Endothelial cell of umbilical vein (primary cell): ENCODE data around the gene ANKRD33B. TPM values are rescaled to one million over a fixed set of nuclear protein-coding genes. Genes with fewer than 3 reads are reported as not detected.

ENCODE experiments used
- BruUV-seq: library from RNA; stranded (reverse); fragments of 400-500 nt; replicated peaks from 2 replicates; lab custom pipeline; 2021; lab: Mats Ljungman, UMichigan
- CTCF ChIA-PET: fragments of 300-600, 350-600 bp; sonication (Branson Sonifier 250); formaldehyde crosslinking; loops from one replicate; lab custom pipeline; 2021; ENCODE audit warnings: antibody characterized with exemption, inconsistent platforms; lab: Charles Lee
- POLR2A ChIA-PET: fragments of 300-600, 350-600 bp; sonication (Branson Sonifier 250); formaldehyde crosslinking; loops from one replicate; lab custom pipeline; 2021; ENCODE audit warnings: antibody characterized with exemption, inconsistent platforms; lab: Charles Lee
- DNase-seq: peaks from one replicate; pipeline ENCODE4 v3.0.0-alpha.2; 2011; ENCODE audit warnings: low read depth, low spot score
- FAIRE-seq: peaks from 2 replicates; lab custom pipeline; 2011; peaks lifted over from hg19 to GRCh38; lab: Jason Lieb, UNC
- H2AFZ ChIP-seq: 2 replicates; pipeline ENCODE4 v1.6.0; 2012; ENCODE audit warnings: low read depth, low read length, control low read depth, inconsistent platforms
- H3K27ac ChIP-seq: 2 replicates; pipeline ENCODE4 v1.5.1; 2011; ENCODE audit warnings: low read depth, mild to moderate bottlenecking, control low read depth, low read length, moderate library complexity; ENCODE audit not compliant: insufficient read depth
- H3K27me3 ChIP-seq, 2 experiments: 2 replicates each; pipeline versions ENCODE4 v1.6.0 to v1.6.1; 2011; ENCODE audit warnings: low read length in 2 of 2, mixed read lengths in 1 of 2; ENCODE audit not compliant: control insufficient read depth in 2 of 2, insufficient read depth in 2 of 2
- H3K36me3 ChIP-seq, 2 experiments: 2 replicates in 1 of 2; 3 replicates in 1 of 2; pipeline ENCODE4 v1.5.1; 2011; ENCODE audit warnings: low read length in 2 of 2, mild to moderate bottlenecking in 1 of 2, moderate library complexity in 1 of 2; ENCODE audit not compliant: control insufficient read depth in 2 of 2, insufficient read depth in 2 of 2; ENCODE audit errors: extremely low read depth in 1 of 2
- H3K4me1 ChIP-seq: 3 replicates; pipeline ENCODE4 v1.5.1; 2011; ENCODE audit warnings: mild to moderate bottlenecking, low read length; ENCODE audit not compliant: control insufficient read depth, insufficient read depth; ENCODE audit errors: extremely low read depth
- H3K4me2 ChIP-seq: 2 replicates; pipeline ENCODE4 v1.6.1; 2011; ENCODE audit warnings: low read length, control low read depth, mixed read lengths; ENCODE audit not compliant: insufficient read depth
- H3K4me3 ChIP-seq, 3 experiments: fragments of 200-600 bp in 1 of 3; sonication (generic), shearing (Covaris generic) in 1 of 3; replicated peaks in 1 of 3; 2 replicates each; pipeline ENCODE4 v1.5.1; 2011 to 2016; ENCODE audit warnings: control low read depth in 3 of 3, low read length in 3 of 3, mild to moderate bottlenecking in 2 of 3, inconsistent platforms in 1 of 3, low read depth in 1 of 3, moderate library complexity in 1 of 3; ENCODE audit not compliant: insufficient read depth in 1 of 3
- H3K79me2 ChIP-seq: 2 replicates; pipeline ENCODE4 v1.6.0; 2012; ENCODE audit warnings: low read length, inconsistent platforms; ENCODE audit not compliant: control insufficient read depth, insufficient read depth
- H3K9ac ChIP-seq: replicated peaks from 2 replicates; pipeline ENCODE3; 2011; ENCODE audit warnings: low read length, control low read depth; ENCODE audit not compliant: insufficient read depth; ENCODE audit errors: extremely low read depth
- H3K9me1 ChIP-seq: replicated peaks from 3 replicates; pipeline ENCODE4 v1.6.0; 2011; ENCODE audit warnings: mild to moderate bottlenecking, low read length; ENCODE audit not compliant: control insufficient read depth, insufficient read depth; ENCODE audit errors: extremely low read depth
- H3K9me3 ChIP-seq: replicated peaks from 2 replicates; pipeline ENCODE4 v1.5.1; 2012; ENCODE audit warnings: low read length, inconsistent platforms; ENCODE audit not compliant: control insufficient read depth, insufficient read depth
- H4K20me1 ChIP-seq: replicated peaks from 2 replicates; pipeline ENCODE3; 2011; ENCODE audit warnings: mild to moderate bottlenecking, low read length; ENCODE audit not compliant: control insufficient read depth, insufficient read depth; ENCODE audit errors: extremely low read depth
- CTCF ChIP-seq, 2 donors: IDR thresholded peaks; 1 replicate in 1 of 2; 2 replicates in 1 of 2; pipeline ENCODE4 v1.5.1; 2011; ENCODE audit warnings: low read length in 2 of 2, mild to moderate bottlenecking in 2 of 2, moderate library complexity in 2 of 2, control low read depth in 1 of 2, inconsistent platforms in 1 of 2, low read depth in 1 of 2; ENCODE audit not compliant: insufficient read depth in 1 of 2; ENCODE audit errors: extremely low read depth in 1 of 2
- EZH2 ChIP-seq: IDR thresholded peaks from 2 replicates; pipeline ENCODE4 v1.6.1; 2012; ENCODE audit warnings: borderline replicate concordance, low read depth, mild to moderate bottlenecking, moderate library complexity, low read length, inconsistent platforms; ENCODE audit not compliant: severe bottlenecking
- FOS ChIP-seq: IDR thresholded peaks from 2 replicates; pipeline ENCODE4 v1.6.1; 2011; ENCODE audit warnings: mild to moderate bottlenecking, low read length, moderate library complexity, borderline replicate concordance; ENCODE audit not compliant: insufficient read depth
- GATA2 ChIP-seq: IDR thresholded peaks from 2 replicates; pipeline ENCODE4 v1.7.0; 2011; ENCODE audit warnings: low read depth, mild to moderate bottlenecking, moderate library complexity, mixed read lengths, low read length; ENCODE audit not compliant: insufficient read length, insufficient read depth
- JUN ChIP-seq: IDR thresholded peaks from 2 replicates; pipeline ENCODE4 v1.6.1; 2011; ENCODE audit warnings: borderline replicate concordance, low read depth; ENCODE audit not compliant: insufficient read length, insufficient read depth
- MAX ChIP-seq: IDR thresholded peaks from 2 replicates; pipeline ENCODE4 v1.6.1; 2011; ENCODE audit not compliant: insufficient read depth, insufficient read length
- MYC ChIP-seq: IDR thresholded peaks from one replicate; pipeline ENCODE4 v1.6.1; 2011; ENCODE audit warnings: mild to moderate bottlenecking, low read depth, low read length
- POLR2A ChIP-seq: IDR thresholded peaks from 2 replicates; pipeline ENCODE4 v1.6.1; 2012; ENCODE audit warnings: low read depth, mild to moderate bottlenecking, control low read depth, low read length
- POLR2AphosphoS5 ChIP-seq: IDR thresholded peaks from 2 replicates; pipeline ENCODE4 v1.6.1; 2012; ENCODE audit warnings: low read depth, mild to moderate bottlenecking, control low read depth, low read length, moderate library complexity; ENCODE audit not compliant: insufficient read depth
- dilution Hi-C: fragments of 300-500 bp; cut with MboI; formaldehyde crosslinking; loops from one replicate; pipeline ENCODE4 v1.15.0; 2019; ENCODE audit warnings: low sequenced_read_pairs; ENCODE audit not compliant: extremely low pct_ligation_motif_present
- intact Hi-C: fragments of 100-400 bp; cut with micrococcal nuclease; formaldehyde crosslinking; loops from one replicate; pipeline ENCODE4 v1.10.0; 2022
- polyA plus RNA-seq, 4 experiments: library from polyadenylated mRNA; depleted of rRNA in 3 of 4; stranded (reverse) in 3 of 4; unstranded in 1 of 4; fragments of >200 nt; gene quantifications; 2 replicates each; pipeline versions ENCODE4 v1.2.1 to v1.2.3, GENCODE V29; 2011 to 2012; ENCODE audit warnings: missing spikeins in 1 of 4
- total RNA-seq: library from RNA; stranded (reverse); gene quantifications from 2 replicates; pipeline ENCODE4 v1.2.3, GENCODE V29; 2021

The ANKRD33B gene
- total and polyA plus RNA-seq, 2 donors (not counting 3 experiments of a cell fraction or from before 2014, with no cell fraction given), result 2.4 to 5.4 TPM

GRCh38 chr5:10527281-10527950, 36.5 kb upstream of the ANKRD33B start:
- Histone ChIP-seq H2AFZ (no peak overlapping the region), H3K27ac (no peak overlapping the region), H4K20me1 (no peaks in the 10 kb centered on the region), H3K4me1 (no peaks in the 10 kb centered on the region), H3K4me2 (no peak overlapping the region), H3K4me3 (no peak overlapping the region), H3K9me1 (no peaks in the 10 kb centered on the region), H3K36me3 (no peaks in the 10 kb centered on the region), H3K9ac (no peak overlapping the region), H3K9me3 (no peaks in the 10 kb centered on the region), H3K79me2 (no peaks in the 10 kb centered on the region), H3K27me3 (no peaks in the 10 kb centered on the region)
- POLR2A ChIA-PET, result no interaction called here
- no peak for FAIRE-seq
- CTCF ChIA-PET, result no interaction called here
- BruUV-seq, result no TSS peak
- no peak for DNase-seq
- TF ChIP-seq FOS, result no peak
- no peak for TF ChIP-seq CTCF (IDR thresholded peaks at IDR 0.05; ENCODE audit: extremely low read depth in 1 of 2, insufficient read depth in 1 of 2, low read depth in 1 of 2, low read length in 2 of 2)
- no peak for TF ChIP-seq GATA2
- TF ChIP-seq POLR2A, result no peak
- no peak for TF ChIP-seq EZH2
- TF ChIP-seq JUN, result no peak
- no peak for TF ChIP-seq POLR2AphosphoS5
- no peak for TF ChIP-seq MAX
- no peak for TF ChIP-seq MYC
- dilution Hi-C loops (no loop called here), intact Hi-C loops (no loop called here)
